C4-2B (cell line): ENCODE data around the gene DSCAM.

Experiments
- ZFX ChIP-seq: fragments of 450-650 bp; IDR thresholded peaks from 2 replicates; pipeline ENCODE4 v1.6.1; 2017
- TF ChIP-seq, protein P1 (sequence below): fragments of 450-650 bp; conservative IDR thresholded peaks from 2 replicates; pipeline ENCODE4 v1.5.1; 2017; ENCODE audit warnings: mild to moderate bottlenecking

- TF ChIP-seq, protein P1, sequence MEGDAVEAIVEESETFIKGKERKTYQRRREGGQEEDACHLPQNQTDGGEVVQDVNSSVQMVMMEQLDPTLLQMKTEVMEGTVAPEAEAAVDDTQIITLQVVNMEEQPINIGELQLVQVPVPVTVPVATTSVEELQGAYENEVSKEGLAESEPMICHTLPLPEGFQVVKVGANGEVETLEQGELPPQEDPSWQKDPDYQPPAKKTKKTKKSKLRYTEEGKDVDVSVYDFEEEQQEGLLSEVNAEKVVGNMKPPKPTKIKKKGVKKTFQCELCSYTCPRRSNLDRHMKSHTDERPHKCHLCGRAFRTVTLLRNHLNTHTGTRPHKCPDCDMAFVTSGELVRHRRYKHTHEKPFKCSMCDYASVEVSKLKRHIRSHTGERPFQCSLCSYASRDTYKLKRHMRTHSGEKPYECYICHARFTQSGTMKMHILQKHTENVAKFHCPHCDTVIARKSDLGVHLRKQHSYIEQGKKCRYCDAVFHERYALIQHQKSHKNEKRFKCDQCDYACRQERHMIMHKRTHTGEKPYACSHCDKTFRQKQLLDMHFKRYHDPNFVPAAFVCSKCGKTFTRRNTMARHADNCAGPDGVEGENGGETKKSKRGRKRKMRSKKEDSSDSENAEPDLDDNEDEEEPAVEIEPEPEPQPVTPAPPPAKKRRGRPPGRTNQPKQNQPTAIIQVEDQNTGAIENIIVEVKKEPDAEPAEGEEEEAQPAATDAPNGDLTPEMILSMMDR = no peak
- no peak for TF ChIP-seq ZFX
Observed at GRCh38 chr21:40049031-40049930, 797.7 kb downstream of the DSCAM start.
